IMR-90 (cell line): Measurements from ENCODE around the gene STAC3. TPM values are rescaled to one million over a fixed set of nuclear protein-coding genes. Genes with fewer than 3 reads are reported as not detected.

Source experiments
- ATAC-seq: fragments of 200-7000 bp; cut with Tn5 transposase; 2 replicates; pipeline ENCODE4 v1.9.1; 2020; ENCODE audit warnings: low read depth, mild to moderate bottlenecking, moderate library complexity
- BruUV-seq: library from RNA; stranded (reverse); fragments of 400-500 nt; replicated peaks from 2 replicates; lab custom pipeline; 2021; lab: Mats Ljungman, UMichigan
- CTCF ChIA-PET: fragments of 300-600 bp; formaldehyde crosslinking; extraction: SDS; loops from one replicate; lab custom pipeline; 2021; ENCODE audit warnings: antibody characterized with exemption; lab: Yijun Ruan, JAX
- POLR2A ChIA-PET: fragments of 300-600 bp; sonication (Branson Sonifier 250); formaldehyde crosslinking; loops from one replicate; lab custom pipeline; 2022; ENCODE audit warnings: antibody characterized with exemption; ENCODE audit not compliant: unreplicated experiment; lab: Charles Lee
- DNase-seq: peaks from one replicate; pipeline ENCODE4 v3.0.0; 2013
- H2AFZ ChIP-seq: replicated peaks from 2 replicates; pipeline ENCODE3; 2013; ENCODE audit warnings: low read length, mild to moderate bottlenecking; ENCODE audit not compliant: poor library complexity
- H2AK5ac ChIP-seq: 2 replicates; pipeline ENCODE4 v1.6.1; 2013; ENCODE audit warnings: low read depth, low read length, inconsistent platforms
- H2AK9ac ChIP-seq: replicated peaks from 2 replicates; pipeline ENCODE3; 2013; ENCODE audit warnings: mild to moderate bottlenecking, low read depth, low read length, moderate library complexity; ENCODE audit not compliant: poor library complexity
- H2BK120ac ChIP-seq: 2 replicates; pipeline ENCODE4 v1.6.1; 2013; ENCODE audit warnings: low read depth, low read length, inconsistent platforms
- H2BK15ac ChIP-seq: 3 replicates; pipeline ENCODE4 v1.6.1; 2013; ENCODE audit warnings: low read depth, low read length, inconsistent platforms
- H2BK20ac ChIP-seq: 2 replicates; pipeline ENCODE4 v1.6.1; 2013; ENCODE audit warnings: low read depth, mild to moderate bottlenecking, inconsistent platforms, low read length, moderate library complexity
- H2BK5ac ChIP-seq: 2 replicates; pipeline ENCODE4 v1.6.1; 2013; ENCODE audit warnings: mild to moderate bottlenecking, low read depth, low read length, inconsistent platforms; ENCODE audit not compliant: poor library complexity, severe bottlenecking
- H3K14ac ChIP-seq: replicated peaks from 2 replicates; pipeline ENCODE4 v1.6.1; 2013; ENCODE audit warnings: low read depth, low read length, inconsistent platforms
- H3K18ac ChIP-seq: 2 replicates; pipeline ENCODE4 v1.6.1; 2013; ENCODE audit warnings: low read depth, low read length, control low read depth
- H3K23ac ChIP-seq: 2 replicates; pipeline ENCODE4 v1.6.1; 2013; ENCODE audit warnings: low read depth, low read length, inconsistent platforms
- H3K27ac ChIP-seq: 2 replicates; pipeline ENCODE4 v1.5.1; 2013; ENCODE audit warnings: mild to moderate bottlenecking, control low read depth, low read length; ENCODE audit not compliant: insufficient read depth
- H3K27me3 ChIP-seq: 2 replicates; pipeline ENCODE4 v1.6.1; 2013; ENCODE audit warnings: low read length; ENCODE audit not compliant: control insufficient read depth, insufficient read depth
- H3K36me3 ChIP-seq: 2 replicates; pipeline ENCODE4 v1.6.1; 2013; ENCODE audit warnings: low read length, mixed read lengths; ENCODE audit not compliant: control insufficient read depth, insufficient read depth
- H3K4ac ChIP-seq: 2 replicates; pipeline ENCODE4 v1.6.1; 2013; ENCODE audit warnings: low read depth, low read length, inconsistent platforms
- H3K4me1 ChIP-seq: 2 replicates; pipeline ENCODE4 v1.6.1; 2013; ENCODE audit warnings: low read length, mixed read lengths; ENCODE audit not compliant: control insufficient read depth, insufficient read depth
- H3K4me2 ChIP-seq: 2 replicates; pipeline ENCODE4 v1.6.1; 2013; ENCODE audit warnings: low read depth, mild to moderate bottlenecking, control low read depth, low read length, moderate library complexity
- H3K4me3 ChIP-seq: 2 replicates; pipeline ENCODE4 v1.5.1; 2013; ENCODE audit warnings: low read depth, mild to moderate bottlenecking, control low read depth, low read length, moderate library complexity; ENCODE audit not compliant: insufficient read depth
- H3K56ac ChIP-seq: 2 replicates; pipeline ENCODE4 v1.6.1; 2013; ENCODE audit warnings: low read length, inconsistent platforms; ENCODE audit not compliant: insufficient read depth; ENCODE audit errors: extremely low read depth
- H3K79me1 ChIP-seq, 2 experiments: 2 replicates each; pipeline ENCODE4 v1.6.1; 2013; ENCODE audit warnings: low read length in 2 of 2, inconsistent platforms in 1 of 2, low read depth in 1 of 2
- H3K9ac ChIP-seq: 2 replicates; pipeline ENCODE4 v1.6.1; 2013; ENCODE audit warnings: low read depth, low read length, control low read depth
- H3K9me1 ChIP-seq: 2 replicates; pipeline ENCODE4 v1.6.1; 2013; ENCODE audit warnings: low read length, inconsistent platforms; ENCODE audit not compliant: insufficient read depth
- H3K9me3 ChIP-seq: 2 replicates; pipeline ENCODE4 v1.6.1; 2013; ENCODE audit warnings: low read length; ENCODE audit not compliant: control insufficient read depth, insufficient read depth
- H4K20me1 ChIP-seq: 2 replicates; pipeline ENCODE4 v1.6.1; 2013; ENCODE audit warnings: low read length, inconsistent platforms; ENCODE audit not compliant: insufficient read depth
- H4K5ac ChIP-seq: 2 replicates; pipeline ENCODE4 v1.6.1; 2013; ENCODE audit warnings: mild to moderate bottlenecking, low read depth, low read length, control low read depth
- H4K8ac ChIP-seq, 2 experiments: 2 replicates each; pipeline ENCODE4 v1.6.1; 2013; ENCODE audit warnings: low read depth in 2 of 2, low read length in 2 of 2, control low read depth in 1 of 2, inconsistent platforms in 1 of 2
- H4K91ac ChIP-seq: 2 replicates; pipeline ENCODE4 v1.6.1; 2013; ENCODE audit warnings: low read depth, low read length, inconsistent platforms; ENCODE audit not compliant: insufficient read depth
- CEBPB ChIP-seq: IDR thresholded peaks from 2 replicates; pipeline ENCODE4 v1.6.1; 2012; ENCODE audit warnings: low read depth, low read length, improper control_type of control experiment
- CHD1 ChIP-seq: IDR thresholded peaks from 2 replicates; pipeline ENCODE4 v1.6.1; 2012; ENCODE audit warnings: low read depth, low read length, improper control_type of control experiment
- MAFK ChIP-seq: IDR thresholded peaks from 2 replicates; pipeline ENCODE4 v1.6.1; 2012; ENCODE audit warnings: low read depth, low read length, improper control_type of control experiment
- MAZ ChIP-seq: IDR thresholded peaks from 2 replicates; pipeline ENCODE4 v1.6.1; 2012; ENCODE audit warnings: low read depth, mild to moderate bottlenecking, low read length, improper control_type of control experiment, moderate library complexity, borderline replicate concordance
- MXI1 ChIP-seq: IDR thresholded peaks from 2 replicates; pipeline ENCODE4 v1.6.1; 2012; ENCODE audit warnings: low read depth, mild to moderate bottlenecking, low read length, moderate library complexity, borderline replicate concordance
- POLR2A ChIP-seq: IDR thresholded peaks from 2 replicates; pipeline ENCODE4 v1.6.1; 2012; ENCODE audit warnings: mild to moderate bottlenecking, low read depth, low read length
- RAD21 ChIP-seq: IDR thresholded peaks from 2 replicates; pipeline ENCODE4 v1.6.1; 2012; ENCODE audit warnings: low read length, improper control_type of control experiment
- RCOR1 ChIP-seq: IDR thresholded peaks from 2 replicates; pipeline ENCODE4 v1.6.1; 2012; ENCODE audit warnings: mild to moderate bottlenecking, low read length, improper control_type of control experiment; ENCODE audit not compliant: insufficient replicate concordance
- RFX5 ChIP-seq: IDR thresholded peaks from 2 replicates; pipeline ENCODE4 v1.8.0; 2012; ENCODE audit warnings: low read depth, mild to moderate bottlenecking, low read length, moderate library complexity
- WGBS, 2 experiments: methylation state at CpG; one replicate each; pipeline versions ENCODE4 v1.1.5 to v1.1.7; 2013; ENCODE audit warnings: missing lambda C conversion rate in 2 of 2; ENCODE audit not compliant: insufficient read length in 1 of 2; ENCODE audit errors: extremely low coverage in 2 of 2; 5-methylcytosine and 5-hydroxymethylcytosine counted together
- dilution Hi-C: fragments of 300-500 bp; cut with HindIII; formaldehyde crosslinking; loops from one replicate; pipeline ENCODE4 v1.14.3; 2018; ENCODE audit warnings: low sequenced_read_pairs; ENCODE audit not compliant: unreplicated experiment
- in situ Hi-C: fragments of 300-500 bp; cut with MboI; formaldehyde crosslinking; loops from 3 replicates; pipeline ENCODE4 v1.14.3; 2019; ENCODE audit warnings: low sequenced_read_pairs, inconsistent platforms, mixed read lengths
- intact Hi-C: fragments of 100-400 bp; cut with micrococcal nuclease; formaldehyde crosslinking; loops from 2 replicates; pipeline ENCODE4 v1.10.0; 2022
- polyA plus RNA-seq, 3 experiments: library from polyadenylated mRNA; depleted of rRNA; stranded (reverse); fragments of >200 nt; gene quantifications; 2 replicates each; pipeline ENCODE4 v1.2.3, GENCODE V29; 2012; ENCODE audit warnings: low replicate concordance in 1 of 3
- total RNA-seq: library from RNA; depleted of rRNA; stranded (reverse); fragments of >200 nt; gene quantifications from 2 replicates; pipeline ENCODE4 v1.2.3, GENCODE V29; 2012
- TF ChIP-seq, protein P1 (sequence below): fragments of 150-350 bp; IDR thresholded peaks from 2 replicates; pipeline ENCODE4 v1.6.1; 2016; ENCODE audit warnings: low read depth, mild to moderate bottlenecking, low read length, moderate library complexity, borderline replicate concordance
- TF ChIP-seq, protein P2 (sequence below): fragments of 150-350 bp; IDR thresholded peaks from 2 replicates; pipeline ENCODE4 v1.6.1; 2017; ENCODE audit warnings: mild to moderate bottlenecking, antibody characterized with exemption, low read length, low read depth

STAC3 gene
- total and polyA plus RNA-seq, 2 of the 4 experiments (the other 2 are of a cell fraction) = 0.18 to 0.67 TPM

DNA sequence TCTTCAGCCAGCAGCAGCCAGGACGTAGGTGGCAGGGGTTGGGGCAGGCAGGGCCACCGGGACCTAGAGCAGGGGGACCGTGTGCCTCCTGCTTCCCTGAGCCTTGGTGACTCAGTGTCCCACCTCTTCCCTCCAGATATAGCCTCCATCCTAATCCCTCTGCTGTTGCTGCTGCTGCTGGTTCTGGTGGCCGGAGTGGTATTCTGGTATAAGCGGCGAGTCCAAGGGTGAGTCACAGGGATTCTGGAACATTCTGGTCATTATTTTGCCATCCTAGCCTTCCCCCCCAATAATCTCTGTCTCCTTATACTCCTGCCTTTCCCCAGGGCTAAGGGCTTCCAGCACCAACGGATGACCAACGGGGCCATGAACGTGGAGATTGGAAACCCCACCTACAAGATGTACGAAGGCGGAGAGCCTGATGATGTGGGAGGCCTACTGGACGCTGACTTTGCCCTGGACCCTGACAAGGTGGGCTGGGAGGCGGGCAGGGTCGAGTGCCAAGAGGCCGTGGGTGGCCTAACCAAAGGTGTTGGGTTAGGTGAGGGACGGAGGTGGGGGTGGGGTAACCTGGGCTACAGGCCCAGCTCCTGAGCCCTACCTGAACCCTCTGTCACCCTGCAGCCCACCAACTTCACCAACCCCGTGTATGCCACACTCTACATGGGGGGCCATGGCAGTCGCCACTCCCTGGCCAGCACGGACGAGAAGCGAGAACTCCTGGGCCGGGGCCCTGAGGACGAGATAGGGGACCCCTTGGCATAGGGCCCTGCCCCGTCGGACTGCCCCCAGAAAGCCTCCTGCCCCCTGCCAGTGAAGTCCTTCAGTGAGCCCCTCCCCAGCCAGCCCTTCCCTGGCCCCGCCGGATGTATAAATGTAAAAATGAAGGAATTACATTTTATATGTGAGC is 38.9 kb downstream of the STAC3 start:
- intact Hi-C loops (no loop called here), in situ Hi-C loops (no loop called here), dilution Hi-C loops (no loop called here)
- no peak overlapping the region for H4K5ac ChIP-seq
- ChIA-PET POLR2A (no interaction called here), CTCF (interaction anchor here (1.7 kb wide), 1 partner anchor 31 kb away, joined by 9 read pairs; no protein-coding TSS in a partner anchor)
- no peak overlapping the region for H2AFZ ChIP-seq
- no peak overlapping the region for H3K4me2 ChIP-seq
- H4K8ac ChIP-seq = no peak overlapping the region
- H3K27me3 ChIP-seq = peaks cover 22% of the 10 kb centered on the region; the same call in 1 of the 2 replicates
- WGBS, 2 experiments = 100% methylated on average over 1 of the region's 27 CpGs; no CpG with 5 or more reads in 1 of the 2 experiments
- no peak overlapping the region for H2BK120ac ChIP-seq
- no peak overlapping the region for H2BK20ac ChIP-seq
- H3K9me3 ChIP-seq = no peaks in the 10 kb centered on the region
- H3K56ac ChIP-seq = no peak overlapping the region
- H2BK15ac ChIP-seq = no peak overlapping the region
- no peaks in the 10 kb centered on the region for H3K9me1 ChIP-seq
- no peak overlapping the region for H3K23ac ChIP-seq
- no peak overlapping the region for H3K4me3 ChIP-seq
- H3K9ac ChIP-seq = no peak overlapping the region
- peaks cover 2% of the 10 kb centered on the region; the same call in 1 of the 2 replicates for H3K4me1 ChIP-seq
- H3K36me3 ChIP-seq = peaks cover 66% of the 10 kb centered on the region
- no peak overlapping the region for H2AK5ac ChIP-seq
- H2AK9ac ChIP-seq = peak overlapping the region; percentile 66
- H3K18ac ChIP-seq = no peak overlapping the region
- no peak overlapping the region for H3K14ac ChIP-seq
- no peaks in the 10 kb centered on the region for H3K79me1 ChIP-seq
- no peak overlapping the region for H2BK5ac ChIP-seq
- H4K91ac ChIP-seq = no peak overlapping the region
- ATAC-seq = no peak
- H3K27ac ChIP-seq = no peak overlapping the region
- TF ChIP-seq CHD1 (no peak), POLR2A (no peak), RCOR1 (no peak), MXI1 (no peak), RFX5 (no peak), CEBPB (no peak), MAFK (no peak), RAD21 (no peak), MAZ (no peak)
- TF ChIP-seq, protein P1, sequence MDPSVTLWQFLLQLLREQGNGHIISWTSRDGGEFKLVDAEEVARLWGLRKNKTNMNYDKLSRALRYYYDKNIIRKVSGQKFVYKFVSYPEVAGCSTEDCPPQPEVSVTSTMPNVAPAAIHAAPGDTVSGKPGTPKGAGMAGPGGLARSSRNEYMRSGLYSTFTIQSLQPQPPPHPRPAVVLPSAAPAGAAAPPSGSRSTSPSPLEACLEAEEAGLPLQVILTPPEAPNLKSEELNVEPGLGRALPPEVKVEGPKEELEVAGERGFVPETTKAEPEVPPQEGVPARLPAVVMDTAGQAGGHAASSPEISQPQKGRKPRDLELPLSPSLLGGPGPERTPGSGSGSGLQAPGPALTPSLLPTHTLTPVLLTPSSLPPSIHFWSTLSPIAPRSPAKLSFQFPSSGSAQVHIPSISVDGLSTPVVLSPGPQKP = no peak
- TF ChIP-seq, protein P2, sequence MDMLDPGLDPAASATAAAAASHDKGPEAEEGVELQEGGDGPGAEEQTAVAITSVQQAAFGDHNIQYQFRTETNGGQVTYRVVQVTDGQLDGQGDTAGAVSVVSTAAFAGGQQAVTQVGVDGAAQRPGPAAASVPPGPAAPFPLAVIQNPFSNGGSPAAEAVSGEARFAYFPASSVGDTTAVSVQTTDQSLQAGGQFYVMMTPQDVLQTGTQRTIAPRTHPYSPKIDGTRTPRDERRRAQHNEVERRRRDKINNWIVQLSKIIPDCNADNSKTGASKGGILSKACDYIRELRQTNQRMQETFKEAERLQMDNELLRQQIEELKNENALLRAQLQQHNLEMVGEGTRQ = no peak
- H3K4ac ChIP-seq = no peak overlapping the region
- no peak for DNase-seq
- BruUV-seq = no TSS peak
- peaks cover 51% of the 10 kb centered on the region for H4K20me1 ChIP-seq
